H1 (cell line): ENCODE measurements around the gene PRRX1. TPM values are rescaled to one million over a fixed set of nuclear protein-coding genes. Genes with fewer than 3 reads are reported as not detected.
A peak's percentile ranks its signal among the peaks of the same experiment; 100 is the strongest.

Experiments
- ATF2 ChIP-seq: IDR thresholded peaks from 2 replicates; pipeline ENCODE4 v1.6.1; 2012; ENCODE audit warnings: low read length, inconsistent platforms
- CHD7 ChIP-seq: fragments of 300-600 bp; sonication (generic); IDR thresholded peaks from 2 replicates; pipeline ENCODE4 v1.7.1; 2012; ENCODE audit warnings: low read length, moderate library complexity, mild to moderate bottlenecking, inconsistent platforms; ENCODE audit not compliant: insufficient replicate concordance
- CTBP2 ChIP-seq: IDR thresholded peaks from 2 replicates; pipeline ENCODE4 v1.7.0; 2011; ENCODE audit warnings: borderline replicate concordance, mild to moderate bottlenecking, moderate library complexity, mixed read lengths, low read length; ENCODE audit not compliant: insufficient read depth, insufficient read length
- HDAC6 ChIP-seq: IDR thresholded peaks from one replicate; pipeline ENCODE4 v1.7.1; 2012; ENCODE audit warnings: low read depth, mild to moderate bottlenecking, inconsistent platforms, low read length, moderate library complexity
- KDM4A ChIP-seq: IDR thresholded peaks from one replicate; pipeline ENCODE4 v1.7.1; 2012; ENCODE audit warnings: low read depth, mild to moderate bottlenecking, moderate library complexity, low read length, inconsistent platforms; ENCODE audit not compliant: severe bottlenecking
- KDM5A ChIP-seq: fragments of 200-600 bp; IDR thresholded peaks from 2 replicates; pipeline ENCODE4 v1.7.1; 2012; ENCODE audit warnings: mild to moderate bottlenecking, low read length, inconsistent platforms, mixed read lengths
- RNF2 ChIP-seq: fragments of 200-900, 300-1000 bp; sonication (generic); IDR thresholded peaks from 2 replicates; pipeline ENCODE4 v1.7.1; 2016; ENCODE audit warnings: borderline replicate concordance, low read depth, mild to moderate bottlenecking, antibody characterized with exemption, low read length; ENCODE audit not compliant: poor library complexity, severe bottlenecking; ENCODE audit errors: missing control alignments
- polyA plus RNA-seq, 7 experiments: library from polyadenylated mRNA; depleted of rRNA in 3 of 7; stranded (reverse) in 5 of 7; unstranded in 2 of 7; fragments of >200 nt in 5 of 7; fragments of 200-250 nt in 2 of 7; gene quantifications; 1 replicate in 5 of 7; 2 replicates in 1 of 7; 4 replicates in 1 of 7; pipeline versions ENCODE4 v1.2.1 to v1.2.3, GENCODE V29; 2011 to 2013; ENCODE audit warnings: missing spikeins in 2 of 7, mixed read lengths in 2 of 7
- total RNA-seq: library from RNA; stranded (reverse); fragmentation: NEBNext Ultra II Directional; extraction: Animal tissue kit (Norgen Biotek cat#: 25700); gene quantifications from 2 replicates; pipeline ENCODE4 v1.2.1, GENCODE V29; 2021

The PRRX1 gene
- total and polyA plus RNA-seq, 2 of the 8 experiments (the other 6 are each of a cell fraction or from before 2014, with no cell fraction given) = not detected

- no peak for TF ChIP-seq CHD7
- TF ChIP-seq ATF2 = no peak
- no peak for TF ChIP-seq KDM4A
- TF ChIP-seq HDAC6 = no peak
- TF ChIP-seq RNF2 = peak; percentile 88
- TF ChIP-seq KDM5A = no peak
- no peak for TF ChIP-seq CTBP2
Observed at GRCh38 chr1:170660871-170661645, 2.9 kb upstream of the PRRX1 start (continued).
